ENCODE data around the gene PRKCI. TPM values are rescaled to one million over a fixed set of nuclear protein-coding genes. Genes with fewer than 3 reads are reported as not detected.
"Not testable (repeated sequence)": the region's sequence is repeated elsewhere in the genome, so short reads cannot be mapped to it uniquely, and the experiment has no call there.

PRKCI gene
- total and polyA plus RNA-seq, 10 donors, result 3.6 to 28.7 (median 14.9) TPM

DNA sequence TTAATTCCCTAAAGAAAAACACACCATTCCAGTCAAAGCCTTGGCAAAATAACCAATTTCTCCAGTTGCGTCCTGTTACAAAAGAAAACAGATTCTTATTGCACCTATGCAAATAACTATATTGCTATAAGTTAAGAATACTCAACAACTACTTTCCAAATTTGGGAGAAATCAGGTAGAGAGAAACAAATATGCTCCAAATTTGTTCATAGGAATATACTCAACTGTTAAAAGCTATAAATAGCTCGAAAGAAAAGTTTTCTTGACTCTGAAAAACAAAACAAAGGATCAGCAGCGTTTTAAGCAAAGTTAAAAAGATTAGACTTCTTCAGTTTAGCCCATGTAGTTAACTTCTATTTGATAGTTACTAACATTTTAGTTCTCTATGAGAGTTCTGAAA lies 115.2 kb downstream of the PRKCI start:
- no peak for DNase-seq
- peaks cover 0 to 25% (median 11%) of the 10 kb centered on the region in 8 donors for H3K9me3 ChIP-seq
- no peak overlapping the region for H3K27ac ChIP-seq
- H3K36me3 ChIP-seq, result no peaks in the 10 kb centered on the region
- H3K4me3 ChIP-seq, result no peak overlapping the region
- intact Hi-C loops (cut with DNase I; ENCODE audit: low total_unique reads), result no loop called here
- no peaks in the 10 kb centered on the region for H3K4me1 ChIP-seq
- TF ChIP-seq POLR2A (IDR thresholded peaks at IDR 0.05) (no peak), CTCF (IDR thresholded peaks at IDR 0.05 in 8 of 11, conservative IDR thresholded peaks at IDR 0.05 in 3 of 11) (no peak), POLR2AphosphoS5 (IDR thresholded peaks at IDR 0.05) (no peak)
- WGBS, 5 donors, result 78 to 92% (median 86%) methylated on average over 3 of the region's 3 CpGs
- H3K27me3 ChIP-seq (replicated peaks in 1 of 7), result no peaks in the 10 kb centered on the region

DNA sequence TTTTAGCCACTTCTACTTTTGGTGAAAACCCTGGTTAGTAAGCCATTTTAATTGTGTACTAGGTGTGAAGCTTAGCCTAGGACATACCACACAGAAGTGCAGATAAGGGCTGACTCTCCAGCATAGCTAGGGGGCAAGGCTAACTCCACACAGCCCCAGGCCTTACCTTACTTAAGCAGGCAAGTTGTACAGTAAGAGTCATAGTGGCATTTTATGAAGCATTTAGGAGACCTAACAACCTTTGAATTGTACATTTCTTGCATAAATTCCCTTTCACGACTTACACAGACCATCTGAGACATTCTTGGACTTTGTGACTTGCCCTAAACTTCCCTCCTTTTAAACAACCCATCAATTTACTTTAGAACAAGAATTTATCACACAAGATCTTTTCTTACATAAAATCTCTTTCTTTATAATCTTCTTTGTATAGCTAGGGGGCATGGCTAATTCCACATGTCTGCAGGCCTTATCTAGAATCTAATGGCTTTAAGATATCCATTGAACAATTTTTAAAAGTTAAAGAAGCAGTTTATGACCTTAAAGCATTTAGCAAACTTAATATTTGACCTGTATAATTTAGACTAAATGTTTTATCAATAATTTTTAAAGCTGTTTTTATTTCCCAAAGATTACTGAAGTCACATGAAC lies 116.6 kb downstream of the PRKCI start:
- Histone ChIP-seq H3K9me3 (peaks cover 0 to 25% (median 11%) of the 10 kb centered on the region in 8 donors), H3K4me3 (no peak overlapping the region), H3K27me3 (replicated peaks in 1 of 7) (no peaks in the 10 kb centered on the region), H3K27ac (no peak overlapping the region), H3K36me3 (no peaks in the 10 kb centered on the region), H3K4me1 (no peaks in the 10 kb centered on the region)
- WGBS, 5 donors, result 69 to 86% (median 82%) methylated on average over 1 of the region's 1 CpG
- intact Hi-C loops (cut with DNase I; ENCODE audit: low total_unique reads), result no loop called here
- DNase-seq, result no peak
- no peak for TF ChIP-seq CTCF (IDR thresholded peaks at IDR 0.05 in 8 of 11, conservative IDR thresholded peaks at IDR 0.05 in 3 of 11)
- no peak for TF ChIP-seq POLR2A (IDR thresholded peaks at IDR 0.05)
- no peak for TF ChIP-seq POLR2AphosphoS5 (IDR thresholded peaks at IDR 0.05)

DNA sequence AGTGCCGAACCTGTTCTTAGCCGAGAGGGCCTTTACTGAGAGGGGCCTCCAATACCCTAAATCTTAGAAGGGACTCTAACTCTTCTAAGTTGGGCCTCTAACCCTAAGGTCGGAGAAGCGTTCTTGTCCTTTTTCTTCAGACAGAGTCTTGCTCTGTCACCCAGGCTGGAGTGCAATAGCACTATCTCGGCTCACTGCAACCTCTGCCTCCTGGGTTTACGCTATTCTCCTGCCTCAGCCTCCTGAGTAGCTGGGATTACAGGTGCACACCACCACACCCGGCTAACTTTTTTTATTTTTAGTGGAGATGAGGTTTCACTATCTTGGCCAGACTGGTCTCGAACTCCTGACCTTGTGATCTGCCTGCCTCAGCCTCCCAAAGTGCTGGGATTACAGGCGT lies 120.0 kb downstream of the PRKCI start:
- H3K4me3 ChIP-seq; H3K36me3 ChIP-seq; H3K27me3 ChIP-seq (replicated peaks in 1 of 7); intact Hi-C loops (cut with DNase I; ENCODE audit: low total_unique reads); H3K4me1 ChIP-seq; H3K27ac ChIP-seq; DNase-seq: not testable (repeated sequence)
- 91 to 97% (median 95%) methylated on average over 9 of the region's 9 CpGs for WGBS, 5 donors
- peaks cover 0 to 22% (median 11%) of the 10 kb centered on the region in 8 donors for H3K9me3 ChIP-seq

GRCh38 chr3:170343859-170344258 lies 121.6 kb downstream of the PRKCI start:
- peaks cover 0 to 11% (median under 1%) of the 10 kb centered on the region in 6 donors for H3K4me1 ChIP-seq
- H3K4me3 ChIP-seq; H3K36me3 ChIP-seq; intact Hi-C loops (cut with DNase I; ENCODE audit: low total_unique reads); H3K27me3 ChIP-seq (replicated peaks in 1 of 7); H3K9me3 ChIP-seq; DNase-seq; H3K27ac ChIP-seq: not testable (repeated sequence)
- WGBS, 5 donors, result 66 to 85% (median 68%) methylated on average over 6 of the region's 6 CpGs

GRCh38 chr3:170344971-170345370 lies 122.7 kb downstream of the PRKCI start:
- WGBS, 5 donors, result 75 to 99% (median 94%) methylated on average over 4 of the region's 4 CpGs
- Histone ChIP-seq H3K9me3 (no peaks in the 10 kb centered on the region), H3K27ac (no peak overlapping the region), H3K27me3 (replicated peaks in 1 of 7) (no peaks in the 10 kb centered on the region), H3K4me3 (no peak overlapping the region), H3K4me1 (peaks cover 1 to 22% (median 7%) of the 10 kb centered on the region in 6 donors), H3K36me3 (no peaks in the 10 kb centered on the region)
- DNase-seq, result no peak
- intact Hi-C loops (cut with DNase I; ENCODE audit: low total_unique reads), result no loop called here
- no peak for TF ChIP-seq CTCF (IDR thresholded peaks at IDR 0.05 in 8 of 11, conservative IDR thresholded peaks at IDR 0.05 in 3 of 11)
- no peak for TF ChIP-seq POLR2AphosphoS5 (IDR thresholded peaks at IDR 0.05)
- no peak for TF ChIP-seq POLR2A (IDR thresholded peaks at IDR 0.05)

All from spleen (tissue), 11 donors.